Fibroblast of skin of left quadriceps (primary cell): Measurements from ENCODE around the gene UBALD2.
"Not testable (repeated sequence)": the region's sequence is repeated elsewhere in the genome, so short reads cannot be mapped to it uniquely, and the experiment has no call there.

Source experiments
- DNase-seq, 2 experiments: peaks; one replicate each; pipeline ENCODE4 v3.0.0-alpha.2; 2013; ENCODE audit warnings: low read depth in 2 of 2

The UBALD2 gene

DNA sequence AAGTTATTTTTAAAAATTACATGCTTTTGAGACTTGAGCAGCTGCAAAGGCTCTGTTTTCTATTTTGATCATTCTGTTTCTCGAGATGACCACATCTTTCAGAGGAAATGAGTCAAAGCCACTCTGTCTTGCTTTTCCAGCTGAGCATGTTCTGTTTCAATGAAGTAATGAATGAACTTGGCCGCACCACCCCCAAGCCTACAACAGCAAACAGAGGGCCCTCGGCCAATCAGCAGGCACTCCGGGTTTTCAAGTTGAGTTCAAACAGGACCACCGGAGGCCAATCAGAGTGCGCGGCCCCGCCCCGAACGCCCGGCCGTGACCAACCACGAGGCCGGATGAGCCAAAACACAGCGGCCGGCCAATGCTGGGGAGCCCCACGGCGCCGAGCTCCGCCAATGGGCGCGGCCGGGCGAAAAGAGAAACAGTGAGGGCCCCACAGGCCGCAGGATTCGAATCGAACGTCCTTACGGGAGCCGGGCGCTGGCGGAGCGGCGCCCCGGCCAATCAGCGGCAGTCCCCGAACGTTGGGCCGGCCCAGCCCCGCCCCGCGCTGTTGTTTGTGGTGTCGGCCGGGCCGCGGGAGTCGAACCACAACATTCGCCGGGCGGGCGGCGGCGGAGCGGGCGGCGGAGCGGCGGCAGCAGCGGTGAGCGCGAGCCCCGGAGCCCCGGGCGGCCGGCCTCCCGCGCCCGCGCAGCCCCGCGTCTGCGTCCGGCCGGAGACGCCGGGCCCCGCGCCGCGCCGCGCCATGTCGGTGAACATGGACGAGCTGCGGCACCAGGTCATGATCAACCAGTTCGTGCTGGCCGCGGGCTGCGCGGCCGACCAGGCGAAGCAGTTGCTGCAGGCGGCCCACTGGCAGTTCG, at the start of gene UBALD2:
Gene UBALD2, plus strand, starts transcription at position 594 of the 869 bp plus-strand sequence. Its CDS starts 158 bp downstream, at position 752.
- peak; percentile 99 for DNase-seq

DNA sequence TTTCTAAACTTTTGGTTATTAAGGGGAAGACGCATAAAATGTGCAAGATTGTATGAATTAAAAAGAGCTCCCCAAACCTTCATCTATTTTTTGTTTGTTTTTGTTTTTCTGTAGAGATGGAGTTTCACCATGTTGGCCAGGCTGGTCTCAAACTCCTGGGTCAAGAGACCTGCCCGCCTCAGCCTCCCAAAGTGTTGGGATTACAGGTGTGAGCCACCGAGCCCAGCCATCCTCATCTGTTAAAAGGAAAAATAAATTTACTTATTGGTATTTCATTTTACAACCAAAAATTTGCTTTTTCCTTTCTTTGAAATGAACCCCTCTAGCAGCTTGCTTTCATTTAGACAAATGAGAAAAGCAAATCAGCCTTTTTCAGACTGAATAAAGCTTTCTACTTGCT, 48.1 kb upstream of the UBALD2 start:
- no peak for DNase-seq

DNA sequence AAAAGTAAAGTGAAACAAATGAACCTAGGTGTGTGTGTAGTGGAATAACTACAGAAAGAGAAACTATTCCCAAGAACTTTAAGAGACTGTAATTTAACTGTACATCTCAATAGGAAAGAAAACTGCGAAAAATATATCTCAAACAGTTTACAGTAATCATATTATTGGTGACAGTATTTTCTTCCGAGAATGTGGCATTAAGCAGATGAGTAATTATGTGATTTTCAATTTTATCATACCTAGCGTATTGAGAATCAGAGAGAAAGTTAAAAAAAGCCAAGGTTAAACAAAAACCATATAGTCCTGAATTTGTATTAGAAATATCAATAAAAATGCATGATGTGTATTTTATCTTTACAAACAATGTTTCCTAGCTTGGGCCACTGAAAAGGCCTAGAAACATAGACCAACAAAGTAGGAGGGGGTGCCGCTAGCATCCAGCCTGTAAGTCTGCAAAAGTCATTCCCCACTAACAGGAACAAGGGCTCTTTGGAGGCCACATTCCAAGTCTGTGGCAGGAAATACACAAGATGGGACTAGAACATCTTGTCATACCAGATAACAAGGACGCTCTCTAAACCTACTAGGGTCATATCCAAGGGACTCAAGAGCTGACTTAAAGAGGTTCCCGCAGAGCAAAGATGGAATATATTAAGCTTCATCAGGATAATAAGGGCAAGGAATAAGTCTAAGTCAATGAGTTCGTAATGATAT, 45.3 kb upstream of the UBALD2 start:
- no peak for DNase-seq

DNA sequence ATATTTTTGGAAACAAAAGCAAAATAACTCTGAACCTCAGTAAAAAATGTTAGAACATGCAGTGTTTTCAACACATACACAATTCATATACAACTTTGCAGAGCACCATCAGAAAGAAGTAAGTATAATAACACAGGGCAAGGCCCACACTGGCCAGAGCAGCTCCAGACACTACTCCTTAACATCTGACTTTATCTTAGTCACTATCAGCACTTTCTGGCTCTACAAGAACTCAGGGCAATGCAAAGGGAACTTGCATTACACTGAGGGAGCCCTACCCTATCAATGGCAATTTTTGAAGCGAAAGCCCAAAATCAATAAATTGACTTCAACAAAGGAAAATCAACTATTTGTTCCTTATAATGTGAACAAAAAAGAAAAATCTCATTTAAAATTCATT, 41.3 kb upstream of the UBALD2 start:
- DNase-seq = no peak

DNA sequence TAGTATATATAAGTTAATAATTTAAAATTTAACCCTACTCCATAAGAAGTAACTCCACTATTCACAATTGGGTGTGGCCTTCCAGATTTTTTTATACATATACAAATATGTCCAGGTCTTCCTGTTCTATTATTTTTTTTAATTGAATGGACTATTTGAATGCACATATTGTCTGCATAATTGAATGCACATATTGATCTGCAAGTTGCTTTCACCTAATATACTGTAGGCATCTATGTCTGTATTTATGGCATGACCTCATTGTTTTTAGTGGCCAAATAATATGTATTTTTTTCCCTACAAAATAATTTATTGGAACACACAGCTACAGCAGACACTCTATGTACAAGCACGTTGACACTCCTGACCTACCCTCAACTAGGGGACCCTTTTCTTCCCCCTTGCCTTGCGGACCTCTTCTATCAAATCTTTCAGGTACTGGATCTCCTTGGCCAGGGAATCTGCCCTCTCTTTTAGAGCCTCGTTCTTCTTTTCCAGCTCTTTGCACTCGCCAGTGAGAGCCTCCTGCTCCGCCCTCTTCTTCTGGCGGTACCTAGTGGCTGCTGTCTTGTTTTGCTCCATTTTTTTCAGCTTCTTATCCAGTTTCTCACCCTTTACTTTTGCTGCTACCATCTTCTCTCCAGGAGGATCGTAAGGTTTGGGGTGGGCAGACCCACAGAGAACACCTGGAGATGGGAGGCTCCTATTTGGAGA, 39.6 kb upstream of the UBALD2 start:
- DNase-seq = not testable (repeated sequence)

DNA sequence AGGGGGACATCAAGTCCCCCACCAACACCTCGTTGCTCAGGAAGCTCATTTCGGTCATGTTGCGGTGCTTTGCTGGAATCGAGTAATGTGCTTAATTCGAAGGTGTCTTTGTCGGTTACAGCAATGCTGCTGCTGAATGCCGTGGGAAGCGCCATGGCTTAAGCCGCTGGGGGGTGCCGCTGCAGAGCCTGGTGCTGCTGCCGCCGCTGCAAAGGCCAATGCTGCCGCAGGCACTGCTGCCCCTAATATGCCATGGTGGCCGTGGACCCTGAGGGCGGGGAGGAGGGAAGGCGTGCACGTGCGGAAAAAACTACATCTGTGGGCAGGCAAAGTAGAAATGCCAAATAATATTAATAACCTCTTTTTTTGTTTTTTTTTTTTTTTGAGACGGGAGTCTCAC, 38.4 kb upstream of the UBALD2 start:
- not testable (repeated sequence) for DNase-seq

DNA sequence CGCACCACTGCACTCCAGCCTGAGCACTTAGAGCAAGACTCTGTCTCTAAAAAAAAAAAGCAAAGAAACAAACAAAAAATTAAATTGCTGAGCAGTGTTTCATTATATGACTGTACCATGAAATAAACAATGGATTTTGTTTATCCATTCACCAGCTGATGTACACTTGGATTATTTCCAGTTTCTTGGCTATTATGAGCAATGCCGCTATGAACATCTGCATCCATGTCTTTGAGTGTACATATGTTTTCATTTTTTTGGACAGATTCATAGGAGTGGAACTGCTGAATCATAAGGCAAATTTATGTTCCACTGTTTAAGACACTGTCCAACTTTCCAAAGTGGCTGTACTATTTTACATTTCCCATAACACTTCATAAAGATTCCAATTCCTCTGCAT, 32.8 kb upstream of the UBALD2 start:
- DNase-seq = peak; percentile 87 to 89

DNA sequence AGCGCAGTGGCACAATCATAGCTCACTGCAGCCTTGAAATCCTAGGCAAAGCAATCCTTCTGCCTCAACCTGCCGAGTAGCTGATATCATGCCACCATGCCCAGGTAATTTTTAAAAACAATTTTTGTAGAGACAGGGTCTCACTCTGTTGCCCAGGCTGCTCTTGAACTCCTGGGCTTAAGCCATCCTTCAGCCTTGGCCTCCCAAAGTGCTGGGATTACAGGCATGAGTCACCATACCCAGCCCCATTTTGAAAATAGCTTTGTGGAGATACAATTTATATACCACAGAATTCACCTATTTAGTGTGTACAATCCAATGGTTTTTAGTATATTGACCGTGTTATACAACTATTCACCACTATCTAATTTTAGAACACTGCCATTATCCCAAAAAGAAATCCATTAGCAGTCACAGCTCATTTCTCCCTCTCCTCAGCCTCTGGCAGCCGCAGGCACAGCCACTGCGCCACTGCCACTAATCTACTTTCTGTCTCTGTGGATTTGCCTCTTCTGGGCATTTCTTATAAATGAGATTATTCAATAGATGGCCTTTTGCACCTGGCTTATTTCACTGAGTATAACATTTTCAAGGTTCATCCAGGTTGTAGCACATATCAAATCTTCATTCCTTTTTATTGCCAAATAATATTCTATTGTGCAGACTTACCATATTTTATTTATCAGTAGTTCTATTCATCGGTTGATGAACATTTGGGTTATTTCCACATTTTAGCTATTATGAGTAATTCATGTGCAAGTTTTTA, 31.4 kb upstream of the UBALD2 start:
- DNase-seq = no peak

DNA sequence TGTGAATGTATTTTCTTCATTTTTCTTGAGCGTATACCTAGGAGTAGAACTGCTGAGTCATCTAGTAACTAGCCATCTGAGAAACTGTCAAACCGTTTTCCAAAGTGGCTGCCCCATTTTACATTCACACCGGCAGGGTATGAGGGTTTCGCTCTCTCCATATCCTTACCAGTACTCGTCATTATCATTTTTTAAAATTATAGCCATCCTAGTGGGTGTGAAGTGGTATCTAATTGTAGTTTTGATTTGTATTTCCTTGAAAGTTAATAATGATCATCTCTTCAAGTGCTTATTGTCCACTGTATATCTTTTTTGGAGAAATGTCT, 30.8 kb upstream of the UBALD2 start:
- no peak for DNase-seq

DNA sequence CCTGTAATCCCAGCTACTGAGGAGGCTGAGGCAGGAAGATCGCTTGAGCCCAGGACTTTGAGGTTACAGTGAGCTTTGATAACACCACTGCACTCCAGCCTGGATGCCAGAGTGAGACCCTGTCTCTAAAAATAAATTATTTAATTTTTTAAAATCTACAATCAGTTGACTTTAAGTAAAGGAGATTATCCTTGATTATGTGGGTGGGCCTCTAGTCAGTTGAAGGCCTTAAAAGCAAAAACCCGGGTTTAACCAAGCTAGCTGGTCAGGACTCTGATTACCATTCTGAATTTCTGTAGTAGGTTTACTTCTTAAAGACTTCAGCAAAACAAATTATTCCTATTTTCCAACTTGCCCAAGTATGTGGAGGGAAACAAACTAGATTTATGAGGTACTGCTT, 29.3 kb upstream of the UBALD2 start:
- DNase-seq = no peak

DNA sequence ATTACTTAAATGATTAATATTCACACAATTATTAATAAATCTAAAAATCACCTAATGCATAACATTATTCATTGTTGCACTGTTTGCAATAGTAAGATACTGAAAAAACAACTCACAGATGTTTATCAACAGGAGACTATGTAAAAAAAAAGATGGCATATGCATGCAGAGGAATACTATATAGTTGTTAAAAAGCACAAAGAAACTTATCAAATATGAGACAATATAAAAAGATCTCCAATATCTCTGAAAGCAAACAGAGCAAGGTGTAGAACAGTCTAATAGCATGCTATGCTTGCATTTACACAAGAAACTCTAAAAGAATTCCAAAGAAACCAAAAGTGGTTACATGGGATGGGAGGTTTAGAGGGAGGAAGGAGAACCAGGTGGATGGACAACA, 28.5 kb upstream of the UBALD2 start:
- DNase-seq = no peak

DNA sequence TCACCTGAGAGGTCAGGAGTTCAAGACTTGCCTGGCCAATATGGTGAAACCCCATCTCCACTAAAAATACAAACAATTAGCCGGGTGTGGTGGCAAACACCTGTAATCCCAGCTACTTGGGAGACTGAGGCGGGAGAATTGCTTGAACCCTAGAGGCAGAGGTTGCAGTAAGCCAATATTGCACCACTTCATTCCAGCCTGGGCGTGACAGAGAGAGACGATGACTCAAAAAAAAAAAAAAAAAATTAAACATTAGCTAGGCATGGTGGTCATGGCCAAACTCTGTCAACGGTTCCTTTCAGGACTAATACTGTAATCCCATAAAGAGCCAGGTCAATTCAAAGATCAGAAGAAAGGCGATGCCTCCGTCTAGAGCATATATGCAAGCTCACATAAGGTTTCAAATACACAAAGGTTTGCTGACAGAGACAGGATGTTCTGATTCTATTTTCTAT, 27.3 kb upstream of the UBALD2 start:
- DNase-seq = no peak

DNA sequence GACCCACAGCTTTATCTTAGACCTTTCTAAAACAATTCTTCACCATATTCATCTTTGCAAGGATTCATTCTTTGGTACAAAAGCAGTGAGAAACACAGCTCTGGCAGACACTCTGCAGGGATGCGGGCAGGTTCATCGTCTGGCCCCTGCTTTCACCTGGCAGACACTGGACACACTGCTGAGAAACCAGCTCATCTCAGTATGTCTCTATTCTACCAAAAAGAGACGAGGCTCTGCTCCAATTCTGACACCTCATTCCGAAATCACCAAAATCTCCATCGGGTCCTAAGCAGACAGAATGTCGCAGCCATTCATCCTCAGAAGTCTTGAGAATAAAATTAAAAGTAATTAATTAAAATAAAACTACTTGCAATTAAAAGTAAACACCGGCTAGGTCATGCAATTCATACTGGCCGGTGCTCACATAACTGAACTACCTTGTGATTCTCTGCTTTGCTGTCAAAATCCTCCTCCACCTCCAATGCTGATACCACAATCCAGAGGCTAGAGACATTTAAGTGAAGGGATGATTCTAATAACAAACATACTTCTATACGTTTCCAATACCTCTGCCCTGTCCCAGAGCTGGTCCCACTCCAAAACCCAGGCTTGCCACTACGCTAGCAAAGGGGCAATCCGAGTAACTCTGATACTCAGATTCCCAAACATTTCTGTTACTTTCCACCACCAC, 26.2 kb upstream of the UBALD2 start:
- no peak for DNase-seq

DNA sequence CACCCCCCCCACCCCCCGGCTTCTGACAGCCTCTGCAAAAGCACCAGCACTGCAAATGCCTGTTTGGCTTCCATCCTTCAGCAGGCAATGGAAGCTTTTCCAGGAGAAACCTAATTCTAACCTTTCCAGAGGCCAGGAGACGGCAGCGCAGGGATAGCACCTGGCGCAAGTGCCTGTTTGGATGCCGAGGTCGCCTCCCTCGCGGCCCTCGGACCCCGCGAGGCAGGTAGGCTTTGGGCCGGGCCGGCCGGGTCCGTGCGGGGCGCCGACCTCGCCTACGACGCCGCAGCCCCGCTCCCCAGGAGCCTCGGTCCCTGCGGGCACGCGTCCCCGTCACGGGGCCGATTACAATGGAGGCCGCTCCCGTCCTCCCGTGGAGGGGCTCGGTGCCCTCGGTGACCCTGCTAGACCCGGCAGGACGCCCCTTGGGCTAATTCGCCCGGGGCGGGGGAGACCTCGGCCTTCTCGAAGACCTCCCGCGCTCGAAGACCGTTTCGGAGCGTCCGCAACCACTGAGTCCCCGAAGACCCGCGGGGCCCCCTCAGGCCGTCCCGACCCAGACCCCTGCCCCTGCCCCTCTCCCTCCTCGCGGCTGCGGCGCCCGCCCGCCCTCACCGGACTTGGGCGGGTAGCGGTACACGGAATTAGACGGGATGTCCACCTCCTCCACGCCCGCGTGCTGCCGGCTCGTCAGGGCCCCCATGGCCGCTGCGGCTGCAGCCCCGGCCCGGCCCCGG, 25.4 kb upstream of the UBALD2 start:
- no peak for DNase-seq

DNA sequence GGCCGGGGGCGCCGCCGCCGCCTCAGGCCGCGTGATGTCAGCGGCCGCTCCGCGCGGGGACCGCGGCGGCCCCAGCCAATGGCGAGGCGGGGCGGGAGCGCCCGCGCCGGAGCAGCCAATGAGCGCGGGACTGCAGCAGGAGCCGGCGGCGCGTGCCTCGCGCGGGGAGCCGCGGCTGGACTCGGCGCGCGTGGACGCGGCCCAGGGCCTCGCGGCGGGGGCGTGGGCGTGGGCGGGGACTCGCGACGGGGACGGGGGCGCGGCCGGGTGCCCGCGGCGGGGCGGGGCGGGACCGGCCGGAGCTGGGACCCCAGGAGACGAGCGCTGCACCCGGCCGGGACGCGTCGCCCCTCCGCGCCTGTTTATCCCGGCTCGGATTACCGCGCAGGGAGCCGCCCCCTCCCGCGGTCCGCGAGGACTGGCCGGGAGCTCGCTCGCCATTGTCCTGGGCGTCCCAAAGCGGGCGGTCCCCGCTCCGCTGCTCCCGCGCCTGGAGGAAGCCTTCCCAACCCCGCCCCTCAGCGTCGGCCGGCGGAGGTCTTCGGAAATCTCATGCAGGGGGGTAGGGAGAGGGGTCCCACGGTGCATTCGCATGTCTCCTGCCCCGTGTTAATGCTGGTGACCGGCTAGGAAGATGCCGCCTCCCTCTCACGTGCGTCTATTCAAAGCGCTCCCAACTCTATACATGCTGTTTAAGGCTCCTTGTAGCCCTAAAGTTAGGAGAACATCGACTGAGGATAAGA, 24.5 kb upstream of the UBALD2 start, which contains the start of gene RNF157:
Gene RNF157, minus strand, starts transcription at position 33 of the 743 bp plus-strand sequence. CDS start 253 bp downstream, outside the sequence.
- DNase-seq = no peak

DNA sequence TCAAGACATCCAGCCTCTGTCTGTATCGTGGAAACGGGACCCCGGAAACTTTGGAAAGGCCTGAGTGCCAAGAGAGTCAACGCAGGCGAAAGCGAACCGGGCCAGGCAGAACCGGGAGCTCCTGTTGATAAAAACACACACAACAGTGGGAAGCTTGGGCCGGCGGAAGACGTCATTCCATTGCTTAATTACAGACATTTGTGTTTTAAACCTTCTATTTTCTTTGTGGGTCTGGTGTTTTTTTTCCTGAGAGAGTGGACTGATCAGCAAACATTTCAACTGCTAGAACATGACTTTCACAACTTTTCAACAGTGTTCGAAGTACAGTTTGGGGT, 24.0 kb upstream of the UBALD2 start:
- DNase-seq = no peak

DNA sequence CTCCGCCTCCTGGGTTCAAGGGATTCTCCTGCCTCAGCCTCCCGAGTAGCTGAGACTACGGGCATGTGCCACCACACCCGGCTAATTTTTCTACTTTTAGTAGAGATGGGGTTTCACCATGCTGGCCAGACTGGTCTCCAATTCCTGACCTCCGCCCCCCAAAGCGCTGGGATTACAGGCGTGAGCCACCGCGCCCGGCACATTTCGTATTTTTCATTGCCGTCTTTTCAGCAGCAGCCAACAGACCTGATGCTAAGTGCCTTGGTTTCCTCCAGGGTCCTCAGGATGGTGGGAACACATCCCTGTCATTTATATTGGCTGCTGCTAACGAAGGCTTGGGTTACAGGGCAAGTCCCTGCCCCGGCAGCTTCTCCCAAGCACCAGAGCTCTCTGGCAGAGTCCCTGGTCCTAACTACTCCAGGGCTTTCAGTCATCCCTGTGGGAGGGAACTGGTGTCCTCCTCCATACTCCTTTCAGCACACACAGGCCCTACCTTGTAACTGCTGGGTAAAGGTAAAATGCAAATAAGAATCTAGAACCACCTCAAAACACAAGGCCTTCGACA, 23.4 kb upstream of the UBALD2 start:
- DNase-seq = no peak

DNA sequence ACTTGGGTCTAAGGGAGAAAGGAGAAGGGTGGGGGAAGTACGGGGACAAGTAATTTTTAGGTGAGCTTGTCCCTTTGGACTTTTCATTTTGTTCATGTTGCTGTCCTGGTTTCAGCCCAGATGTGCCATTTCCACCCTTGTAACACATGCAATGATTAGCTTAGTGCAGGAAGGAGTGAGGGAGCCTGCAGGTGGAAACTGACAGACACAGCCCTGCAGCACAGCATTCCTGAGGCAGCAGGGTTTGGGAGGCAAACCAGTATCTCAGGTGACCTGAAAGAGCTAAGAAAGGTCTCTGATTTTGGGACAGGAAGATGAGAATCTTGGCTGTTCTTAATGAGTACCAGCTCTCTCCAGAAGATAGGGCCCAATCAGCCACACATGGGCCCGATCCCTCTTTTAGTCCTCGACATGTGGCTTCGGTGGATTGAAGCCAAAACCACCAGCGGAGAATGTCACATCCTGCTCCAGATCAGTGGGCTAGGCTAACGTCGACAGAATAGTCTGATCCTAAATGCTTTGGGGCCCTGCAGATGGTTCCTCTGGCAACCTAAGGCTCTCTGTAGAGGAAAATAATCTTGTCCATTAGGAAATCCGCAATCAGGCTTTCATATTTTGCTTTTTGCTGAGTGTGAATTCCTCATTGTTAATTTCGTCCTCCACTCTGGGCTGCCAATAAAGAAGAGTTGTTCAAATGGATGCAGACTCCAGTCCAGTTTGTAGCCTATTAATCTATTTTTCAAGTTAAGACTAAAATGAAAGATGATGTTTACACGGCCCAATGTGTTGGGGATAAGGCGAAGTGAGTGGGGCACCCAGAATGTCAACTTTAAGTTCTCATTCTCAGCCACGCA, 21.1 kb upstream of the UBALD2 start:
- peak; percentile 60 to 66 for DNase-seq
